NCI-H1694 (cell line): ENCODE data around the gene HNRNPH2.

ENCODE experiments used
- DNase-seq: peaks from one replicate; lab custom pipeline; 2025; lab: John Stamatoyannopoulos, UW

The HNRNPH2 gene

GRCh38 chrX:101460669-101461068 lies 52.6 kb downstream of the HNRNPH2 start:
- no peak for DNase-seq

GRCh38 chrX:101462892-101463291 lies 54.9 kb downstream of the HNRNPH2 start:
- peak; percentile 10 for DNase-seq
